ENCODE measurements around the gene HOPX. TPM values are rescaled to one million over a fixed set of nuclear protein-coding genes. Genes with fewer than 3 reads are reported as not detected.

Gene HOPX
- total RNA-seq, 1 experiment from 2014 or later, result 0.26 TPM

- TF ChIP-seq GABPB1 (CRISPR knock-in tag; IDR thresholded peaks at IDR 0.05) (no peak), NFATC4 (CRISPR knock-in tag; IDR thresholded peaks at IDR 0.05) (no peak), ESRRA (CRISPR knock-in tag; IDR thresholded peaks at IDR 0.05; ENCODE audit: borderline replicate concordance) (no peak), GRHL2 (CRISPR knock-in tag; IDR thresholded peaks at IDR 0.05; ENCODE audit: insufficient replicate concordance, severe bottlenecking) (no peak), CREM (CRISPR knock-in tag; IDR thresholded peaks at IDR 0.05) (no peak), PRDM15 (CRISPR knock-in tag; IDR thresholded peaks at IDR 0.05) (no peak), RORB (CRISPR knock-in tag; IDR thresholded peaks at IDR 0.05) (no peak), TEAD4 (CRISPR knock-in tag; IDR thresholded peaks at IDR 0.05) (no peak)
- TF ChIP-seq, protein P1, sequence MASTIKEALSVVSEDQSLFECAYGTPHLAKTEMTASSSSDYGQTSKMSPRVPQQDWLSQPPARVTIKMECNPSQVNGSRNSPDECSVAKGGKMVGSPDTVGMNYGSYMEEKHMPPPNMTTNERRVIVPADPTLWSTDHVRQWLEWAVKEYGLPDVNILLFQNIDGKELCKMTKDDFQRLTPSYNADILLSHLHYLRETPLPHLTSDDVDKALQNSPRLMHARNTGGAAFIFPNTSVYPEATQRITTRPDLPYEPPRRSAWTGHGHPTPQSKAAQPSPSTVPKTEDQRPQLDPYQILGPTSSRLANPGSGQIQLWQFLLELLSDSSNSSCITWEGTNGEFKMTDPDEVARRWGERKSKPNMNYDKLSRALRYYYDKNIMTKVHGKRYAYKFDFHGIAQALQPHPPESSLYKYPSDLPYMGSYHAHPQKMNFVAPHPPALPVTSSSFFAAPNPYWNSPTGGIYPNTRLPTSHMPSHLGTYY (CRISPR knock-in tag; IDR thresholded peaks at IDR 0.05), result no peak
- TF ChIP-seq, protein P2, sequence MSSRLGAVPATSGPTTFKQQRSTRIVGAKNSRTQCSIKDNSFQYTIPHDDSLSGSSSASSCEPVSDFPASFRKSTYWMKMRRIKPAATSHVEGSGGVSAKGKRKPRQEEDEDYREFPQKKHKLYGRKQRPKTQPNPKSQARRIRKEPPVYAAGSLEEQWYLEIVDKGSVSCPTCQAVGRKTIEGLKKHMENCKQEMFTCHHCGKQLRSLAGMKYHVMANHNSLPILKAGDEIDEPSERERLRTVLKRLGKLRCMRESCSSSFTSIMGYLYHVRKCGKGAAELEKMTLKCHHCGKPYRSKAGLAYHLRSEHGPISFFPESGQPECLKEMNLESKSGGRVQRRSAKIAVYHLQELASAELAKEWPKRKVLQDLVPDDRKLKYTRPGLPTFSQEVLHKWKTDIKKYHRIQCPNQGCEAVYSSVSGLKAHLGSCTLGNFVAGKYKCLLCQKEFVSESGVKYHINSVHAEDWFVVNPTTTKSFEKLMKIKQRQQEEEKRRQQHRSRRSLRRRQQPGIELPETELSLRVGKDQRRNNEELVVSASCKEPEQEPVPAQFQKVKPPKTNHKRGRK (CRISPR knock-in tag; IDR thresholded peaks at IDR 0.05; ENCODE audit: borderline replicate concordance), result no peak
Observed at GRCh38 chr4:56619160-56619559, 61.9 kb downstream of the HOPX start (continued).

DNA sequence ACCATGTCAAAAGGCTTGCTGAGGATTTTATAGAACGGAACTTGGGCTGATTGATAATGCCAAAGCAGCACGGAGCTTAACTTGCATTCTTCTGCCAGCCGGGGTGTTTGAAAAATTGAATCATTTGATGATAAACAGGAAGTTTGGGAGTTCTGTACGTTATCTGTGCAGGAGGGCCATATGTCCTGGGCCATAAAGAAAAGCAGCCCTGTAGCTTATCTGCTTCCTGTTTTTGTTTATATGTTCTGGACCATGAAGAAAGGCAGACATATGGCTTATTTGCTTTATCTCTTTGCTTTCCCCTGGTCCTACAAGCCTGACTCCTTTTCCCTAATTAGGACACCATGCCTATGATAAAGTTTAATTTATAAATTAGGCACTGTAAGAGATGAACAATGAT lies 62.4 kb downstream of the HOPX start:
- ChIA-PET CTCF (interaction anchor here (1.0 to 1.8 kb wide), 5 partner anchors 13 to 74 kb away, joined by 3 to 9 read pairs (median 4); no protein-coding TSS in a partner anchor), POLR2A (no interaction called here)
- H3K9me3 Mint-ChIP-seq, result peaks cover 13% of the 10 kb centered on the region
- peaks cover 59% of the 10 kb centered on the region for H3K27me3 Mint-ChIP-seq (ENCODE audit: low read depth)
- TF ChIP-seq JUN (CRISPR knock-in tag; IDR thresholded peaks at IDR 0.05), result no peak
- no peak for TF ChIP-seq ZSCAN18 (CRISPR knock-in tag; IDR thresholded peaks at IDR 0.05)
- TF ChIP-seq RORB (CRISPR knock-in tag; IDR thresholded peaks at IDR 0.05), result no peak
- no peak for TF ChIP-seq SP1 (CRISPR knock-in tag; conservative IDR thresholded peaks at IDR 0.05)
- no peak for TF ChIP-seq FOXK1 (CRISPR knock-in tag; IDR thresholded peaks at IDR 0.05)
- TF ChIP-seq, protein P1 (CRISPR knock-in tag; IDR thresholded peaks at IDR 0.05), result no peak
- TF ChIP-seq OVOL2 (CRISPR knock-in tag; IDR thresholded peaks at IDR 0.05; ENCODE audit: borderline replicate concordance), result no peak
- no peak for TF ChIP-seq GABPB1 (CRISPR knock-in tag; IDR thresholded peaks at IDR 0.05)
- TF ChIP-seq ZNF121 (CRISPR knock-in tag; IDR thresholded peaks at IDR 0.05), result no peak
- no peak for TF ChIP-seq ZNF219 (CRISPR knock-in tag; IDR thresholded peaks at IDR 0.05; ENCODE audit: borderline replicate concordance)
- no peak for TF ChIP-seq E2F1 (CRISPR knock-in tag; IDR thresholded peaks at IDR 0.05)
- TF ChIP-seq SOX15 (CRISPR knock-in tag; IDR thresholded peaks at IDR 0.05), result no peak
- TF ChIP-seq ESRRA (CRISPR knock-in tag; IDR thresholded peaks at IDR 0.05; ENCODE audit: borderline replicate concordance), result no peak
- no peak for TF ChIP-seq GRHL2 (CRISPR knock-in tag; IDR thresholded peaks at IDR 0.05; ENCODE audit: insufficient replicate concordance, severe bottlenecking)
- TF ChIP-seq FOXJ3 (CRISPR knock-in tag; IDR thresholded peaks at IDR 0.05; ENCODE audit: borderline replicate concordance), result no peak
- H3K4me3 Mint-ChIP-seq, result no peak overlapping the region
- ATAC-seq (no peak), DNase-seq (ENCODE audit: low spot score) (no peak)
- H3K27ac Mint-ChIP-seq, result no peak overlapping the region
- H3K4me1 Mint-ChIP-seq, result peaks cover 11% of the 10 kb centered on the region
- peaks cover 2% of the 10 kb centered on the region for H3K36me3 Mint-ChIP-seq

Data from WTC11 (cell line).